Measurements from ENCODE around the gene ZMAT5. TPM values are rescaled to one million over a fixed set of nuclear protein-coding genes. Genes with fewer than 3 reads are reported as not detected.

Gene ZMAT5
- total and polyA plus RNA-seq, 10 of the 15 experiments (the other 5 are each of a cell fraction or from before 2014, with no cell fraction given), result 2.3 to 43.0 (median 21.9) TPM

- no peak for TF ChIP-seq PRDM15 (CRISPR knock-in tag; IDR thresholded peaks at IDR 0.05)
- TF ChIP-seq CREM (IDR thresholded peaks at IDR 0.05; ENCODE audit: low read depth), result no peak
- no peak for TF ChIP-seq IRF5 (IDR thresholded peaks at IDR 0.05; ENCODE audit: borderline replicate concordance)
Measured at GRCh38 chr22:29693161-29693560, 73.6 kb downstream of the ZMAT5 start (continued).

DNA sequence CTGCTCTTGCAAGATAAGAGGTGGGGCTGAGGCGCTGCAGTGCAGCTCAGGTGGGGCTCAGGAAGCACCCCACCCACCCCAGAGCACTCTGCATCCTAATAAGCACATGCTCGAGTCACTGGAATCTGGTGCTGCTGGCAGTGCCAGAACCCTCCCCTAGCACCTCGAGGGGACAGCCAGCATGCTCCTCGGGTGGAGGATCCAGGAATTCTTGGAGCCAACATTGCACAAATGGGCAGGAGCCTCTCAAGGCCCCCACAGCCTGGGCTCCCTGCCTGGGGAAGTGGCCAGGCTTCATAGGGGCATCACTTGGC, 74.5 kb downstream of the ZMAT5 start:
- no TSS peak for BruUV-seq (replicated peaks)
- in situ Hi-C loops (cut with MboI) (no loop called here), intact Hi-C loops (cut with micrococcal nuclease; ENCODE audit: unreplicated experiment) (loop anchor here (10.0 kb wide), 1 partner anchor 393 kb away; the partner anchor contains the start of gene HORMAD2)
- no peak overlapping the region for H3K4me3 ChIP-seq
- WGBS (ENCODE audit: insufficient coverage, insufficient replicate concordance, low lambda C conversion rate, missing lambda C conversion rate), result 50% methylated on average over 4 of the region's 4 CpGs
- H3K79me2 ChIP-seq (ENCODE audit: control insufficient read depth, insufficient read depth, low read length), result no peaks in the 10 kb centered on the region
- no peak overlapping the region for H3K4me2 ChIP-seq (ENCODE audit: control insufficient read depth, insufficient read depth)
- no peak overlapping the region for H3K9ac ChIP-seq (ENCODE audit: control insufficient read depth, insufficient read depth, low read length)
- H4K20me1 ChIP-seq (ENCODE audit: control insufficient read depth, insufficient read depth), result no peaks in the 10 kb centered on the region
- DNase-seq (ENCODE audit: low read depth, low spot score) (no peak), ATAC-seq (no peak), FAIRE-seq (no peak)
- peaks cover 2 to 24% of the 10 kb centered on the region in 2 experiments; a peak in 3 of 4 replicates for H3K36me3 ChIP-seq (ENCODE audit: control insufficient read depth in 2 of 2, insufficient read depth in 2 of 2, low read length in 1 of 2)
- SMC1A ChIA-PET (ENCODE audit: uncharacterized antibody, unreplicated experiment), result interaction anchor here (1.3 kb wide), 1 partner anchor 313 kb away, joined by 3 read pairs; no protein-coding TSS in a partner anchor
- no peak overlapping the region for H2AFZ ChIP-seq (ENCODE audit: control insufficient read depth, low read depth, low read length)
- CTCF ChIA-PET, result interaction anchor here (1.1 kb wide), 1 partner anchor 315 kb away, joined by 4 read pairs; no protein-coding TSS in a partner anchor
- H3K4me1 ChIP-seq (ENCODE audit: control insufficient read depth, insufficient read depth, low read length), result no peaks in the 10 kb centered on the region
- RAD21 ChIA-PET (ENCODE audit: unreplicated experiment), result no interaction called here
- H3K27ac ChIP-seq (ENCODE audit: control insufficient read depth, insufficient read depth), result no peak overlapping the region
- no peaks in the 10 kb centered on the region for H3K9me3 ChIP-seq (replicated peaks; ENCODE audit: control insufficient read depth, insufficient read depth, low read length)
- no peaks in the 10 kb centered on the region for H3K27me3 ChIP-seq (replicated peaks in 1 of 2; ENCODE audit: control insufficient read depth in 2 of 2, insufficient read depth in 2 of 2, low read length in 1 of 2)
- POLR2A ChIA-PET, result no interaction called here
- TF ChIP-seq YBX1 (IDR thresholded peaks at IDR 0.05), result no peak
- no peak for TF ChIP-seq EGR1 (IDR thresholded peaks at IDR 0.05; ENCODE audit: borderline replicate concordance in 1 of 2, low read depth in 2 of 2, low read length in 2 of 2)
- TF ChIP-seq TCF7 (IDR thresholded peaks at IDR 0.05; ENCODE audit: borderline replicate concordance), result no peak
- TF ChIP-seq ZNF274 (IDR thresholded peaks at IDR 0.05; ENCODE audit: insufficient read depth, insufficient read length), result no peak
- no peak for TF ChIP-seq MYC (IDR thresholded peaks at IDR 0.05; ENCODE audit: insufficient read depth, insufficient read length, insufficient replicate concordance, low read length, severe bottlenecking)
- no peak for TF ChIP-seq STAT3 (IDR thresholded peaks at IDR 0.05; ENCODE audit: low read depth, low read length)
- TF ChIP-seq, protein P1, sequence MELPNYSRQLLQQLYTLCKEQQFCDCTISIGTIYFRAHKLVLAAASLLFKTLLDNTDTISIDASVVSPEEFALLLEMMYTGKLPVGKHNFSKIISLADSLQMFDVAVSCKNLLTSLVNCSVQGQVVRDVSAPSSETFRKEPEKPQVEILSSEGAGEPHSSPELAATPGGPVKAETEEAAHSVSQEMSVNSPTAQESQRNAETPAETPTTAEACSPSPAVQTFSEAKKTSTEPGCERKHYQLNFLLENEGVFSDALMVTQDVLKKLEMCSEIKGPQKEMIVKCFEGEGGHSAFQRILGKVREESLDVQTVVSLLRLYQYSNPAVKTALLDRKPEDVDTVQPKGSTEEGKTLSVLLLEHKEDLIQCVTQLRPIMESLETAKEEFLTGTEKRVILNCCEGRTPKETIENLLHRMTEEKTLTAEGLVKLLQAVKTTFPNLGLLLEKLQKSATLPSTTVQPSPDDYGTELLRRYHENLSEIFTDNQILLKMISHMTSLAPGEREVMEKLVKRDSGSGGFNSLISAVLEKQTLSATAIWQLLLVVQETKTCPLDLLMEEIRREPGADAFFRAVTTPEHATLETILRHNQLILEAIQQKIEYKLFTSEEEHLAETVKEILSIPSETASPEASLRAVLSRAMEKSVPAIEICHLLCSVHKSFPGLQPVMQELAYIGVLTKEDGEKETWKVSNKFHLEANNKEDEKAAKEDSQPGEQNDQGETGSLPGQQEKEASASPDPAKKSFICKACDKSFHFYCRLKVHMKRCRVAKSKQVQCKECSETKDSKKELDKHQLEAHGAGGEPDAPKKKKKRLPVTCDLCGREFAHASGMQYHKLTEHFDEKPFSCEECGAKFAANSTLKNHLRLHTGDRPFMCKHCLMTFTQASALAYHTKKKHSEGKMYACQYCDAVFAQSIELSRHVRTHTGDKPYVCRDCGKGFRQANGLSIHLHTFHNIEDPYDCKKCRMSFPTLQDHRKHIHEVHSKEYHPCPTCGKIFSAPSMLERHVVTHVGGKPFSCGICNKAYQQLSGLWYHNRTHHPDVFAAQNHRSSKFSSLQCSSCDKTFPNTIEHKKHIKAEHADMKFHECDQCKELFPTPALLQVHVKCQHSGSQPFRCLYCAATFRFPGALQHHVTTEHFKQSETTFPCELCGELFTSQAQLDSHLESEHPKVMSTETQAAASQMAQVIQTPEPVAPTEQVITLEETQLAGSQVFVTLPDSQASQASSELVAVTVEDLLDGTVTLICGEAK (IDR thresholded peaks at IDR 0.05; ENCODE audit: borderline replicate concordance), result no peak

Measured in GM12878 (cell line).